ENCODE measurements around the gene CYB5RL. TPM values are rescaled to one million over a fixed set of nuclear protein-coding genes. Genes with fewer than 3 reads are reported as not detected.
"Not testable (repeated sequence)": the region's sequence is repeated elsewhere in the genome, so short reads cannot be mapped to it uniquely, and the experiment has no call there.

CYB5RL gene
- total and polyA plus RNA-seq, 7 donors, result 1.4 to 5.7 (median 4.4) TPM

DNA sequence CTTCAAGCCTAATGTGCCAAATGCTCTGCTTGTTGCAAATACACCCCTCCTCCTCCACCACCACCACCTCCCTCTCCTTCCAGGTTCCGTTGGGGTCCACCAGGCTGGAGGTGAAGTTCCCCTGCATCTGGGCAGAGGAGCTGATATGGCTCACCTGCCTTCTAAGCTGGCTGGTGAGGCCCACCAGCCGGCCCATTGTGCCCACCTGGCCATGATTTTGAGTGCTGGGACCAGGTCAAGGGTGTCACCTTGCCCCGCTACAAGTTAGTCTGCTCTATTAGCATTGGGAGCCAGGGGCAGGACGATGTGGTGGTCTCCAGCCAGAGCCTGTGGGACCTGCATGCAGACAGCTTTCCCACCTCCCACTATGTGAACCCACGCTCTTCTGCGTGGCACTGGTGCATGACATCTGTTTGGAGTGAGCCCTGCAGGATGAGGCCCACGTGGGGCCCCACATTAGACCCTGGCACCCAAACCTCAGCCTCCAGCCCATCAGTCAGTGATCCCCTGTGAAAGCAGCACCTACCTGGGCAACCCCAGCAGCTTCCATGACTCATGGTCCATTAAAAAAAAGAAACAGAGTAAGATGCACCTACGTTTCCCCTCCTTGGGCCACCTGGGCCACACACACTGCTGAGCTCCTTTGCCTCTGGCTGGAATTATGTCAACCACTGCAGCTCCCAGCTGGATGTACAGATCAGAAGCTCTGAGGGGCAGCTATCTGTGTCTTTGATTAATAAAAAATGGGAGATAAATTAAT, 31.4 kb downstream of the CYB5RL start:
- Histone ChIP-seq H3K36me3 (no peaks in the 10 kb centered on the region), H3K9me3 (no peaks in the 10 kb centered on the region), H3K27ac (no peak overlapping the region), H3K4me1 (no peaks in the 10 kb centered on the region), H3K4me3 (no peak overlapping the region), H3K27me3 (no peaks in the 10 kb centered on the region)
- no peak for TF ChIP-seq POLR2A (IDR thresholded peaks at IDR 0.05)
- TF ChIP-seq, protein P1, sequence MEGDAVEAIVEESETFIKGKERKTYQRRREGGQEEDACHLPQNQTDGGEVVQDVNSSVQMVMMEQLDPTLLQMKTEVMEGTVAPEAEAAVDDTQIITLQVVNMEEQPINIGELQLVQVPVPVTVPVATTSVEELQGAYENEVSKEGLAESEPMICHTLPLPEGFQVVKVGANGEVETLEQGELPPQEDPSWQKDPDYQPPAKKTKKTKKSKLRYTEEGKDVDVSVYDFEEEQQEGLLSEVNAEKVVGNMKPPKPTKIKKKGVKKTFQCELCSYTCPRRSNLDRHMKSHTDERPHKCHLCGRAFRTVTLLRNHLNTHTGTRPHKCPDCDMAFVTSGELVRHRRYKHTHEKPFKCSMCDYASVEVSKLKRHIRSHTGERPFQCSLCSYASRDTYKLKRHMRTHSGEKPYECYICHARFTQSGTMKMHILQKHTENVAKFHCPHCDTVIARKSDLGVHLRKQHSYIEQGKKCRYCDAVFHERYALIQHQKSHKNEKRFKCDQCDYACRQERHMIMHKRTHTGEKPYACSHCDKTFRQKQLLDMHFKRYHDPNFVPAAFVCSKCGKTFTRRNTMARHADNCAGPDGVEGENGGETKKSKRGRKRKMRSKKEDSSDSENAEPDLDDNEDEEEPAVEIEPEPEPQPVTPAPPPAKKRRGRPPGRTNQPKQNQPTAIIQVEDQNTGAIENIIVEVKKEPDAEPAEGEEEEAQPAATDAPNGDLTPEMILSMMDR (IDR thresholded peaks at IDR 0.05), result no peak
- no peak for TF ChIP-seq POLR2AphosphoS5 (IDR thresholded peaks at IDR 0.05)
- no peak for TF ChIP-seq EP300 (IDR thresholded peaks at IDR 0.05)
- DNase-seq, result no peak
- 84 to 91% methylated on average over 8 of the region's 8 CpGs for WGBS, 2 donors
- intact Hi-C loops (cut with DNase I), result no loop called here

DNA sequence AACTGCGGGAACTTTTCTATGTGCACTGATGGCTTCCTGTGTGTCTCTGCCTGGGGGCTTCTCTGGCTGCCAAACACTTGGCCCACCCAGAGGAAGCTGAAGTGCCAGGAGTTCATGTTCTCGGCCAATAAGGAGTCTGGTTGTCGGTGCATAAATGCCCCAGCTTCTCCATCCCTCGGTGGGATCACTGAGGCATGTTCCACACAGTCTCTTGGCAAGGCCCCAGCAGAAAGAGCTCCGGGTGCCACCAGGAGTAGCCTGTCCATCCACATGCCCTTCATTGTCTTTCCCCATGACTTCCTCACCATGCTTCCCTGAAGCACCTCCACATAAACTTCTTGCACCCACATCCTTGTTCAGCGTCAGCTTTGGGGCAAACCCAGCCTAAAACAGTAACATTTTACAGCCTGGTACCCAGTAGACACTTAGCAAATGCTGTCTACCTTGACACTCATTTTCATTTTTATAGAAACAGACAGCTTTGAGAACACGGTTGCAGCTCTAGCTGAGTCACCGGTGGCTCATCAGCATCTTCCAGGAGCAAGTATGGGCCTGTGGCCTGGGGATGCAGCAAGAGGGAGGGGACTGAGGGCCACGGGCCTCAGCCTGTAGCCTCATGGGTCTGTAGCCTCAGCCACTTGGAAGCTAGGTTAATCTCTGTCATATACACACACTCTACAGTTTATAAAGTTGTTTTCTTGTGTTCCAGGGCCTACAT, 32.2 kb downstream of the CYB5RL start:
- H3K4me1 ChIP-seq, result no peaks in the 10 kb centered on the region
- no peak for DNase-seq
- H3K9me3 ChIP-seq, result no peaks in the 10 kb centered on the region
- intact Hi-C loops (cut with DNase I), result no loop called here
- H3K27ac ChIP-seq, result no peak overlapping the region
- WGBS, 2 donors, result 91% methylated on average over 9 of the region's 9 CpGs
- TF ChIP-seq EP300 (IDR thresholded peaks at IDR 0.05), result no peak
- H3K4me3 ChIP-seq, result no peak overlapping the region
- no peaks in the 10 kb centered on the region for H3K27me3 ChIP-seq
- no peaks in the 10 kb centered on the region for H3K36me3 ChIP-seq

DNA sequence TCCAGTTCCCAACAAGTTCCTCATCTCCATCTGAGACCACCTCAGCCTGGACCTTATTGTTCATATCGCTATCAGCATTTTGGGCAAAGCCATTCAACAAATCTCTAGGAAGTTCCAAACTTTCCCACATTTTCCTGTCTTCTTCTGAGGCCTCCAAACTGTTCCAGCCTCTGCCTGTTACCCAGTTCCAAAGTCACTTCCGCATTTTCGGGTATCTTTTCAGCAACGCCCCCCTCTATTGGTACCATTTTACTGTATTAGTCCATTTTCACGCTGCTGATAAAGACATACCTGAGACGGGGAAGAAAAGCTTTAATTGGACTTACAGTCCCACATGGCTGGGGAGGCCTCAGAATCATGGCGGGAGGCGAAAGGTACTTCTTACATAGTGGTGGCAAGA, 33.5 kb downstream of the CYB5RL start:
- not testable (repeated sequence) for DNase-seq

DNA sequence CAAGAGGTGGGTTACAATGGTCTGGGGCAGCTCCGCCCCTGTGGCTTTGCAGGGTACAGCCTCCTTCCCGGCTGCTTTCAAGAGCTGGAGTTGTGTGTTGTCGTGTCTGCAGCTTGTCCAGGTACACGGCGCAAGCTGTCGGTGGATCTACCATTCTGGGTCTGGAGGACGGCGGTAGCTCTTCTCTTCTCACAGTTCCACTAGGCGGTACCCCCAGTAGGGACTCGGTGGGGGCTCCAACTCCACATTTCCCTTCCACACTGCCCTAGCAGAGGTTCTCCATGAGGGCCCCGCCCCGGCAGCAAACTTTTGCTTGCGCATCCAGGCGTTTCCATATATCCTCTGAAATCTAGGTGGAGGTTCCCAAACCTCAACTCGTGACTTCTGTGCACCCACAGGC, 34.7 kb downstream of the CYB5RL start:
- no peak overlapping the region for H3K4me3 ChIP-seq
- H3K9me3 ChIP-seq, result no peaks in the 10 kb centered on the region
- no peaks in the 10 kb centered on the region for H3K4me1 ChIP-seq
- intact Hi-C loops (cut with DNase I), result no loop called here
- no peak for TF ChIP-seq EP300 (IDR thresholded peaks at IDR 0.05)
- TF ChIP-seq POLR2A (IDR thresholded peaks at IDR 0.05), result no peak
- no peak for TF ChIP-seq POLR2AphosphoS5 (IDR thresholded peaks at IDR 0.05)
- TF ChIP-seq, protein P1 (IDR thresholded peaks at IDR 0.05), result no peak
- WGBS, 2 donors, result 80 to 85% methylated on average over 15 of the region's 15 CpGs
- no peaks in the 10 kb centered on the region for H3K36me3 ChIP-seq
- DNase-seq, result no peak
- no peaks in the 10 kb centered on the region for H3K27me3 ChIP-seq
- no peak overlapping the region for H3K27ac ChIP-seq

More for the DNA sequence above, 33.5 kb downstream of the CYB5RL start:
- 96% methylated on average over 8 of the region's 8 CpGs for WGBS, 2 donors
- H3K4me1 ChIP-seq; H3K9me3 ChIP-seq; H3K36me3 ChIP-seq; intact Hi-C loops (cut with DNase I); H3K27me3 ChIP-seq; H3K4me3 ChIP-seq; H3K27ac ChIP-seq: not testable (repeated sequence)

DNA sequence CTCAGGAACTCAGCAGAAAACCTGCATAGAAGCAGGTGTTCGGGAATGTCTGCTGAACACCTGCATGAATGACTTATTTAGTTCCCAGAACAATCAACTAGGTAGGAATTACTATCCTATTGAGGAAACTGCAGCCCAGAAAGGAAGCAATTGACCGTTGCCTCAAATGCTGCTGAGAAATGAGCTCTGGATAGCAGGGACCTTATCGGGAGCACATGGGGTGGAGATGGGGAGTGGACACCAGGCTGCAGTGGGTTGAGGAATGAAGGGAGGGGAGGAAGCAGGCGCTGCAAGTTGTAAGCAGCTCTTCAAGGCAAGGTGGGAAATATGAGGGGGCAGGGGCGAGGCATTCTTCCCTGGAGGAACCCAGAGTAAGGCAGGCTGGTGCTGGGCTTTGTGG, 36.3 kb downstream of the CYB5RL start:
- Histone ChIP-seq H3K36me3 (no peaks in the 10 kb centered on the region), H3K4me3 (no peak overlapping the region), H3K27me3 (no peaks in the 10 kb centered on the region), H3K4me1 (no peaks in the 10 kb centered on the region), H3K27ac (no peak overlapping the region), H3K9me3 (no peaks in the 10 kb centered on the region)
- intact Hi-C loops (cut with DNase I), result no loop called here
- TF ChIP-seq, protein P1 (IDR thresholded peaks at IDR 0.05), result no peak
- TF ChIP-seq POLR2A (IDR thresholded peaks at IDR 0.05) (no peak), POLR2AphosphoS5 (IDR thresholded peaks at IDR 0.05) (no peak), EP300 (IDR thresholded peaks at IDR 0.05) (no peak)
- no peak for DNase-seq
- WGBS, 2 donors, result 13 to 69% methylated on average over 5 of the region's 5 CpGs

All from sigmoid colon (tissue), 7 donors.